ENCODE measurements around the gene CA6.
"Not testable (repeated sequence)": the region's sequence is repeated elsewhere in the genome, so short reads cannot be mapped to it uniquely, and the experiment has no call there.

The CA6 gene

DNA sequence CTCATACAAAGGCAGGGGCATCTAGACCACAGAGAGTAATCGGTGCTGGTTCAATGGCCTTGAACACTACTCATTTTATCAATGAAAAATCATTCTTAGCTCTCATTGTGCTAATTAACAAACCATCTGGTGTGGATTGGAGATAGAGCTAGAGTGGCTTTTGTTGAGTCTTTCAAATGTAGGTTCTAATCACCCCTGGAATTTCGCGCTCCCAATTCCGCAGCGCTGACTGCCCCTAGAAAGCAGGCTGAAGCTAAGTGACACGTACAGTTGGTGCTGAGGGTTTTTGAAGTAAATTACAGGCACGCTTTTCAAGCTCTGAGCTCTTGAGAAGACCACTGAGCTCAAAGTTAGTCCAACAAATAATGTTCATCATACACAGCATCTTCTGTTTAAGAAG lies 31.2 kb upstream of the CA6 start:
- no peak for DNase-seq (ENCODE audit: low read depth)
- TF ChIP-seq CTCF (IDR thresholded peaks at IDR 0.05; ENCODE audit: low read depth, low read length) (no peak), MYC (IDR thresholded peaks at IDR 0.05; ENCODE audit: low read depth, low read length) (no peak), POLR2A (IDR thresholded peaks at IDR 0.05; ENCODE audit: extremely low read depth, insufficient read length) (no peak)
- TF ChIP-seq, protein P1, sequence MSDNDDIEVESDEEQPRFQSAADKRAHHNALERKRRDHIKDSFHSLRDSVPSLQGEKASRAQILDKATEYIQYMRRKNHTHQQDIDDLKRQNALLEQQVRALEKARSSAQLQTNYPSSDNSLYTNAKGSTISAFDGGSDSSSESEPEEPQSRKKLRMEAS (IDR thresholded peaks at IDR 0.05; ENCODE audit: low read depth, low read length), result no peak

DNA sequence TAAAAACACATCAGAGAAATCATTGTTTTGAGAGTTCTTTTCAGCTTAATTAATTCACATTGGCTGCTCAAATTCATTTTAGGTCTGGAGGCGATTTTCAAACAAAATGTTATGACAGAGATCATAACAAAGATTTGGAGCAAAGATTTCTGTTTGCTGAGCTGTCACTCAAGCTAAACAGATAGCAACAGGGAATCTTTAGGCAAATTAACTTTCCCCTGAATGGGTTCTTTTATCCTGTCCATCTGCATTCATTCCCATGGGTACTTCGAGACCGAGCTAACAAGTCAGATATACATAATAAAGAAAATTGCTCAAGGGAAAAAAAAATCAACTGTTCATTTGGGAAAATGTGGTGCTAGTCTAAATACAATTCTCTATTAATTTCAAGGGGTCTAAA lies 30.2 kb upstream of the CA6 start:
- no peak overlapping the region for H3K4me3 ChIP-seq (ENCODE audit: low read depth, low read length)
- TF ChIP-seq CTCF (IDR thresholded peaks at IDR 0.05; ENCODE audit: low read depth, low read length) (no peak), POLR2A (IDR thresholded peaks at IDR 0.05; ENCODE audit: extremely low read depth, insufficient read length) (no peak), MYC (IDR thresholded peaks at IDR 0.05; ENCODE audit: low read depth, low read length) (no peak)
- TF ChIP-seq, protein P1 (IDR thresholded peaks at IDR 0.05; ENCODE audit: low read depth, low read length), result no peak
- DNase-seq (ENCODE audit: low read depth), result no peak

More for the DNA sequence above, 31.2 kb upstream of the CA6 start:
- H3K4me3 ChIP-seq (ENCODE audit: low read depth, low read length), result no peak overlapping the region

DNA sequence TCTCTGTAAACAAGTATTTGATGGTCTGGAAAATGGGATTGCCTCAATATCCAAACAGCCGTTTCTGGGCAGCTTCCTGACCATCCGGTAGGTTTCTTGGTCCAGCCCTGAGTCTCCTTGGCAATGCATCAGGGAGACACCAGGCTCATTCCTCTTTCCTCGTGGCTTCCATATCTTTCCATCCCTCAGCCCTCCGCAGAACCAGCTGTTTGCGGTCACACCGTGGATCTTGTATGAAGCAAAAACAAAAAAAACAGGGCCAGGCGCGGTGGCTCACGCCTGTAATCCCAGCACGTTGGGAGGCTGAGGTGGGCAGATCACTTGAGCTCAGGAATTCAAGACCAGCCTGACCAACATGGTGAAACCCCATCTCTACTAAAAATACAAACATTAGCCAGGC lies 28.1 kb upstream of the CA6 start:
- not testable (repeated sequence) for DNase-seq (ENCODE audit: low read depth); H3K4me3 ChIP-seq (ENCODE audit: low read depth, low read length)

DNA sequence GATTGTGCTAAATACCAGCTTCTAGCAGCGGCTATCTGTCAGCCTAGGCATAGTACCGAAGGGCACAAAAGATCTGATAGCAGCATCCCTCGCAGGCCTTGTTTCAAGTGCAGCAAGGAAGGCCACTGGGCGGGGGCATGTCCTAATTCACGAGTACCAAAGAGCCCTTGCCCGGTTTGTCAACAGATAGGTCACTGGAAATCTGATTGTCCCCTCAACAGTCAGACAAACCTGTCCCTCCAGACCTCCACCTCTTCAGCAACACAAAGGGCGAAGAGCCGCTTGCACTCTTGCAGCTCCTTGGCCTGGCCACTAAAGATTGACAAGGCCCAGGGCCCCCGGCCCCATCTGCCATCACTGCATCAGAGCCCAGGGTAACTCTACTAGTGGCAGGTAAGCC lies 22.7 kb upstream of the CA6 start:
- DNase-seq (ENCODE audit: low read depth), result no peak
- TF ChIP-seq POLR2A (IDR thresholded peaks at IDR 0.05; ENCODE audit: extremely low read depth, insufficient read length) (no peak), CTCF (IDR thresholded peaks at IDR 0.05; ENCODE audit: low read depth, low read length) (no peak), MYC (IDR thresholded peaks at IDR 0.05; ENCODE audit: low read depth, low read length) (no peak)
- TF ChIP-seq, protein P1 (IDR thresholded peaks at IDR 0.05; ENCODE audit: low read depth, low read length), result no peak
- H3K4me3 ChIP-seq (ENCODE audit: low read depth, low read length), result no peak overlapping the region

GRCh38 chr1:8925406-8925805 lies 20.3 kb upstream of the CA6 start:
- TF ChIP-seq CTCF (IDR thresholded peaks at IDR 0.05; ENCODE audit: low read depth, low read length), result no peak
- TF ChIP-seq, protein P1 (IDR thresholded peaks at IDR 0.05; ENCODE audit: low read depth, low read length), result no peak
- no peak for TF ChIP-seq POLR2A (IDR thresholded peaks at IDR 0.05; ENCODE audit: extremely low read depth, insufficient read length)
- no peak for TF ChIP-seq MYC (IDR thresholded peaks at IDR 0.05; ENCODE audit: low read depth, low read length)
- DNase-seq (ENCODE audit: low read depth), result peak; percentile 56
- no peak overlapping the region for H3K4me3 ChIP-seq (ENCODE audit: low read depth, low read length)

DNA sequence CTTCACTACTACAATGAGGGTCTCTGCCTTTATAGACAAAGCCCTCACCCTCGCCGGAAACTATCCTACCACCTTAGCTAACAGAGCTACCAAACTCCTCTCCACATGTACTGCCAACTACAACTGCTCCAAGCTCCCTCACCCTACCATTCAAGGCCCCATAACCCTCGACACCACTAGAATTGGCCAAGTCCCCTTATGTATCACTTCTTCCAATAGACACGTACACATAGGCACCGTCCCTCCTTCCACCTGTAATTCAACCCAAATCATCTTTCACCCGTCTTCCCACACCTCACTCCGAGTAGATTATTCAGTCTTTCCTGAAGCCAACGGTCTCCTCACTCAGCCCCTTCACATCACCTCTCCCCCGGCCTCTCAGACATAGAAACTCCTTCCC lies 19.7 kb upstream of the CA6 start:
- no peak for TF ChIP-seq POLR2A (IDR thresholded peaks at IDR 0.05; ENCODE audit: extremely low read depth, insufficient read length)
- no peak for TF ChIP-seq CTCF (IDR thresholded peaks at IDR 0.05; ENCODE audit: low read depth, low read length)
- TF ChIP-seq MYC (IDR thresholded peaks at IDR 0.05; ENCODE audit: low read depth, low read length), result no peak
- TF ChIP-seq, protein P1 (IDR thresholded peaks at IDR 0.05; ENCODE audit: low read depth, low read length), result no peak
- no peak for DNase-seq (ENCODE audit: low read depth)

More for the DNA sequence above, 19.7 kb upstream of the CA6 start:
- H3K4me3 ChIP-seq (ENCODE audit: low read depth, low read length), result no peak overlapping the region

Data from NB4 (cell line).